Left ventricle myocardium inferior (tissue), 1 donor: Measurements from ENCODE around the gene PPM1M. TPM values are rescaled to one million over a fixed set of nuclear protein-coding genes. Genes with fewer than 3 reads are reported as not detected.
"Not testable (repeated sequence)": the region's sequence is repeated elsewhere in the genome, so short reads cannot be mapped to it uniquely, and the experiment has no call there.

Source experiments
- DNase-seq: peaks from one replicate; pipeline ENCODE4 v3.0.0-alpha.2; 2020
- H3K27ac ChIP-seq: fragments of 200-600 bp; replicated peaks from 2 replicates; pipeline ENCODE4 v1.8.0; 2021
- H3K27me3 ChIP-seq: fragments of 200-600 bp; 2 replicates; pipeline ENCODE4 v1.8.0; 2021; ENCODE audit warnings: low read depth
- H3K36me3 ChIP-seq: fragments of 200-600 bp; 2 replicates; pipeline ENCODE4 v1.8.0; 2021
- H3K4me1 ChIP-seq: fragments of 200-600 bp; 2 replicates; pipeline ENCODE4 v1.8.0; 2021
- H3K4me3 ChIP-seq: fragments of 200-600 bp; 2 replicates; pipeline ENCODE4 v1.8.0; 2021; ENCODE audit warnings: mild to moderate bottlenecking, moderate library complexity
- H3K9me3 ChIP-seq: fragments of 200-600 bp; replicated peaks from 2 replicates; pipeline ENCODE4 v1.8.0; 2021
- intact Hi-C: fragments of 100-400 bp; cut with micrococcal nuclease; formaldehyde crosslinking; loops from one replicate; pipeline ENCODE4 v1.11.0; 2022
- total RNA-seq: library from RNA; stranded (reverse); fragmentation: NEBNext Ultra II Directional; extraction: Animal tissue kit (Norgen Biotek cat#: 25700); gene quantifications from one replicate; pipeline ENCODE4 v1.2.1, GENCODE V29; 2021
- TF ChIP-seq, protein P1 (sequence below): fragments of 200-600 bp; IDR thresholded peaks from 2 replicates; pipeline ENCODE4 v1.8.0; 2021; ENCODE audit warnings: antibody characterized with exemption, mild to moderate bottlenecking, borderline replicate concordance
- donor health status: DM: no; HTN: yes; CAD: no; lungs with severe emphysema.

PPM1M gene
- total RNA-seq, 1 donor from 2014 or later, result 9.2 TPM

DNA sequence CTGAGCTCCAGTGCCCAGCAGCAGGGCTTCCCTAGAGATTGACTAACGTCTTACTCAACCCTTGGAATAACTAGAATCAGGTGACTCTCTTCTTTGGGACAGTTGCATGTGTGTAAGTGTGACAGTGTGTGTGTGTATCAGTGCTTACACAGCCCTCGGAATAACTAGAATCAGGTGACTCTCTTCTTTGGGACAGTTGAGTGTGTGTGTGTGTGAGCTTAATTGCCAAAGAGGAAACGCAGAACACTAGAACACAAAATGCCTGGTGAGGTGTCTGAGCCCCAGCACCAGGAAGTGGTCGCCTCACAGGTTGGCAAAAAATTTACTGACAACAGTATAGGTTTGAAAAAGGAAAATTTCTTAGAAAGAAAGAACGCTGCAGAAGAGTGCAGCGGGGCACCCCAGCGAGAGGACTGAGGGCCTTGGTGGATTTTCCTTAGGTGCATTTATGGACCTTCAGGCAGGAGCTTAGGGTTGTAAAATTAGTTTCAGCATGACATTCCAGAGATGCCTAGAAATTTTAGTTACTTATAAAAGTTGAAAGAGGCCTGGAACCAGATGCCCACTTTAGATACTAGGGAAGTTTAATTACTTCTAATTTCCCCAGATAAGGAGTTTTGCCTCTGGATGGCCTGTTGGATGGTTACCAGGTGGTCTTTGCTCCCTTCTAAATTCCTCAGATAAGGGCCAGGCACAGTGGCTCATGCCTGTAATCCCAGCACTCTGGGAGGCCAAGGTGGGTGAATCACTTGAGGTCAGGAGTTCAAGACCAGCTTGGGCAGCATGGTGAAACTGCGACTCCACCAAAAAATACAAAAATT lies 36.6 kb downstream of the PPM1M start:
- DNase-seq, result no peak
- peak overlapping the region; percentile 25 for H3K27ac ChIP-seq
- H3K4me1 ChIP-seq, result peaks cover 47% of the 10 kb centered on the region
- no peak overlapping the region for H3K4me3 ChIP-seq
- no peaks in the 10 kb centered on the region for H3K36me3 ChIP-seq
- H3K27me3 ChIP-seq, result no peaks in the 10 kb centered on the region
- TF ChIP-seq, protein P1, sequence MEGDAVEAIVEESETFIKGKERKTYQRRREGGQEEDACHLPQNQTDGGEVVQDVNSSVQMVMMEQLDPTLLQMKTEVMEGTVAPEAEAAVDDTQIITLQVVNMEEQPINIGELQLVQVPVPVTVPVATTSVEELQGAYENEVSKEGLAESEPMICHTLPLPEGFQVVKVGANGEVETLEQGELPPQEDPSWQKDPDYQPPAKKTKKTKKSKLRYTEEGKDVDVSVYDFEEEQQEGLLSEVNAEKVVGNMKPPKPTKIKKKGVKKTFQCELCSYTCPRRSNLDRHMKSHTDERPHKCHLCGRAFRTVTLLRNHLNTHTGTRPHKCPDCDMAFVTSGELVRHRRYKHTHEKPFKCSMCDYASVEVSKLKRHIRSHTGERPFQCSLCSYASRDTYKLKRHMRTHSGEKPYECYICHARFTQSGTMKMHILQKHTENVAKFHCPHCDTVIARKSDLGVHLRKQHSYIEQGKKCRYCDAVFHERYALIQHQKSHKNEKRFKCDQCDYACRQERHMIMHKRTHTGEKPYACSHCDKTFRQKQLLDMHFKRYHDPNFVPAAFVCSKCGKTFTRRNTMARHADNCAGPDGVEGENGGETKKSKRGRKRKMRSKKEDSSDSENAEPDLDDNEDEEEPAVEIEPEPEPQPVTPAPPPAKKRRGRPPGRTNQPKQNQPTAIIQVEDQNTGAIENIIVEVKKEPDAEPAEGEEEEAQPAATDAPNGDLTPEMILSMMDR, result no peak
- H3K9me3 ChIP-seq, result no peaks in the 10 kb centered on the region
- intact Hi-C loops, result no loop called here

DNA sequence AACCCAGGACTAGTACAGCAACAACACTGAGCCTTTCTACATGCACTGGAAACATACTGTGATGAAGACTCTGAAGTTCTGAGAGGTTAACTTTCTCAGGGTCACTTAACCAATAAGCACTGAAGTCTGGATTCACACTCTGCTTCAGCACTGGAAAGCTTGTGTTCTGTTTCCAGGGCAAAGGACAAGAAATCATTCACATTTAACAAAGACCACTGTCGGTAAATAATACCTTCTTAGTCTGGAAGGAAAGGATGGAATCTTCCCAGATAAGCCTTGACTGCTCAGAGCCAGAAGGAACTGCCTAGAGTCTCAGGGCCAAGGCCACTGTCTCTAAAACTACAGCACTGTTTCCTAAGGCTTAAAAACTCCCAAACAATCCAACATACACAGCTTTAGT lies 37.7 kb downstream of the PPM1M start:
- no peak for DNase-seq
- no peaks in the 10 kb centered on the region for H3K27me3 ChIP-seq
- no peaks in the 10 kb centered on the region for H3K36me3 ChIP-seq
- TF ChIP-seq, protein P1, result no peak
- no peaks in the 10 kb centered on the region for H3K9me3 ChIP-seq
- intact Hi-C loops, result no loop called here
- peaks cover 48% of the 10 kb centered on the region for H3K4me1 ChIP-seq
- H3K4me3 ChIP-seq, result no peak overlapping the region
- H3K27ac ChIP-seq, result no peak overlapping the region

DNA sequence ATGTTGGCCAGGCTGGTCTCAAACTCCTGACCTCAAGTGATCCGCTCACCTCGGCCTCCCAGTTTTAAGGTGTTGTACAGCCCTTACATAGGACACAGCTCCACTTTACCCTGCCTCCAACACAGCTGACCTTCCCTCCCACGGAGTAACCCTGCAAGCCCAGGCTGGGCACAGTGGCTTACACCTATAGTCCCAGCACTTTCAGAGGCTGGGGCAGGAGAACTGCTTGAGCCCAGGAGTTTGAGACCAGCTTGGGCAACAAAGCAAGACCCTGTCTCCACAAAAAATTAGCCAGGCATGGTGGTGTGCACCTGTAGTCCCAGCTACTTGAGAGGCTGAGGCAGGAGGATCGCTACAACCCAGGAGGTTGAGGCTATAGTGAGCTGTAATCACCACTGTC lies 38.5 kb downstream of the PPM1M start:
- H3K27ac ChIP-seq, H3K36me3 ChIP-seq, intact Hi-C loops, H3K9me3 ChIP-seq, H3K27me3 ChIP-seq, DNase-seq, H3K4me3 ChIP-seq: not testable (repeated sequence)
- H3K4me1 ChIP-seq, result peaks cover 51% of the 10 kb centered on the region

DNA sequence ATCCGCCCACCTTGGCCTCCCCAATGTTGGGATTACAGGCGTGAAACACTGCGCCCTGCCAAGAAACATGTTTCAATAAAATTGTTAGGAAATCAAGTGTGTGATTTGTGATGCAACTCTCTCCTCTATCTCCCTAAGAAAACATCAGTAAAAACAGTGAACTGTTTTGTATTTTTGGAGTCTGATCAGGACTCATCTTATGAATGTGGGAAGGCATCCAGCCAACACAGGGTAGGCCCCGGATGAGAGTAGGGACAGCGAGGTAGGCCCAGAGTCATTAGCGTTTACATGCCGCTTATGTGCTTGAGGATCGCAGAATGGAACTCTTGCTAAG lies 41.2 kb downstream of the PPM1M start:
- H3K9me3 ChIP-seq, result no peaks in the 10 kb centered on the region
- DNase-seq, result no peak
- peaks cover 14% of the 10 kb centered on the region for H3K36me3 ChIP-seq
- TF ChIP-seq, protein P1, result no peak
- H3K4me3 ChIP-seq, result peak overlapping the region; percentile 83
- intact Hi-C loops, result no loop called here
- H3K27me3 ChIP-seq, result no peaks in the 10 kb centered on the region
- H3K27ac ChIP-seq, result peak overlapping the region; percentile 100
- H3K4me1 ChIP-seq, result peaks cover 32% of the 10 kb centered on the region

DNA sequence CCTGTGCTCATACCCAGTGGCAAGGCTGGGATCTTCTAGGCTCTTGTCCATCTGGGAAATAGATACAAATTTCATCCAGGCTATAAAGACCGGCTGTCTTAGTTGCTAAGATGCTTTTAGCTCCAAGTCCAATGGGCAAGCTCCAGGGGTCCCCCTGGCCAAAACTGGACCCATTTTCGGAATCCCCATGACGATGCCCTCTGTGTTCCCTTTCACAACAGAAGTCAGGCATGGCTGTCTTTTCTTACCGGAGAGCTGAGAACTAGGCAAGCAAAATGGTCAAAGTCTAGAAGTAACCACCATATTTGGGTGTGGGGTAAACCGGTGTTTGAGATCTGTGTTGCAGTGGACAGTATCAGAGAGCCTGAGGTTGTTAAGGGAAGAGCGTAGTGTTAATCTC lies 43.1 kb downstream of the PPM1M start:
- H3K4me3 ChIP-seq, result peak overlapping the region; percentile 83
- H3K27ac ChIP-seq, result peak overlapping the region; percentile 100
- no peaks in the 10 kb centered on the region for H3K27me3 ChIP-seq
- no peaks in the 10 kb centered on the region for H3K9me3 ChIP-seq
- intact Hi-C loops, result no loop called here
- peaks cover 32% of the 10 kb centered on the region for H3K36me3 ChIP-seq
- DNase-seq, result no peak
- peaks cover 32% of the 10 kb centered on the region for H3K4me1 ChIP-seq
- TF ChIP-seq, protein P1, result no peak

DNA sequence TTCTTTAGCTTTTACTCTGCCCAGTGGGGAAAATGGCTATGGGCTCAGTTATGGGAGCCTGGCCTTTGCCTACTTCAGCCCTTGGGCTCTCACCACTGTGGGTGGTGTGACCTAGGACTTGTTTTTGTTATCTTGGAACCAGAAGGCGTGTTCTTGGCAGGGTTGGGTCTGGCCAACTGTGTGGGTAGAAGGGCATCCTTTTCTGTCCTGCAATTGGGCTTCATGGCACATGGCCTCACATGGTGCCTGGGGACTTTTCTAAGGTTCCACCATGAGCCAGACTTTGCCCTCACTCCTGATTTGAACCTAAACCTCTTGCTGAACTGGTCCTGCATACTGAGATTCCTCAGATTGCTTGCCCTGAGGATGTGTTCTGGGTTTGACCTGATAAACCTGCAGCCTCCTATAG lies 43.8 kb downstream of the PPM1M start:
- intact Hi-C loops, result no loop called here
- H3K9me3 ChIP-seq, result no peaks in the 10 kb centered on the region
- H3K36me3 ChIP-seq, result peaks cover 32% of the 10 kb centered on the region
- no peak for DNase-seq
- H3K4me1 ChIP-seq, result peaks cover 32% of the 10 kb centered on the region
- TF ChIP-seq, protein P1, result no peak
- no peaks in the 10 kb centered on the region for H3K27me3 ChIP-seq
- H3K4me3 ChIP-seq, result no peak overlapping the region
- no peak overlapping the region for H3K27ac ChIP-seq
